Muscle layer of colon (tissue), 2 donors: ENCODE results near the gene RDH8.

Experiments
- H3K27ac ChIP-seq: one replicate; pipeline ENCODE4 v1.7.0; 2013; ENCODE audit warnings: low read depth, mild to moderate bottlenecking, low read length, moderate library complexity
- H3K27me3 ChIP-seq, 2 donors: one replicate each; pipeline ENCODE4 v1.7.0; 2013; ENCODE audit warnings: low read length in 2 of 2, mild to moderate bottlenecking in 2 of 2; ENCODE audit not compliant: insufficient read depth in 2 of 2, control insufficient read depth in 1 of 2
- H3K36me3 ChIP-seq: one replicate; pipeline ENCODE4 v1.7.0; 2013; ENCODE audit warnings: mild to moderate bottlenecking, low read length; ENCODE audit not compliant: insufficient read depth
- H3K4me1 ChIP-seq: one replicate; pipeline ENCODE4 v1.7.0; 2013; ENCODE audit warnings: mild to moderate bottlenecking, low read length; ENCODE audit not compliant: insufficient read depth
- H3K4me3 ChIP-seq, 2 donors: one replicate each; pipeline ENCODE4 v1.7.0; 2013; ENCODE audit warnings: low read length in 2 of 2, low read depth in 1 of 2, mild to moderate bottlenecking in 1 of 2, moderate library complexity in 1 of 2
- H3K9ac ChIP-seq: one replicate; pipeline ENCODE4 v1.7.0; 2013; ENCODE audit warnings: low read length
- H3K9me3 ChIP-seq: one replicate; pipeline ENCODE4 v1.7.0; 2013; ENCODE audit warnings: mild to moderate bottlenecking, low read length
- donor health status: abdominal sarcoma.
- donor health status: Adenocarcinoma of cecum.

RDH8 gene

DNA sequence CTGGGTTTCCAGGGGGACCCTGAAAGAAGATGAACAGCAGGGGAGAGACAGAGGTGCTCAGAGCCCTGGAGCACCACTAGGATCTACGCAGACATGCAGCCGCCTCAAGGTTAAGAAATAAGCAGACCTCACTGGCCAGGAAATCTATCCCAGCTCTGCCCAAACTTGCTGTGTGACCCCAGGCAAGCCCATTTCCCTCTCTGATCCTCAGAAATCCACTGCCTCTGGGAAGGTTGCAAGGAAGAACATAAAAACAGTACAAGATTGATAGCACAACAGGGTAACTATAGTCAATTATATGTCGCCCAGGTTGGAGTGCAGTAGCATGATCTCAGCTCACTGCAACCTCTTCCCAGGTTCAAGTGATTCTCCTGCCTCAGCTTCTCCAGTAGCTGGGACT lies 23.8 kb upstream of the RDH8 start:
- Histone ChIP-seq H3K9ac (no peak overlapping the region), H3K4me1 (peaks cover 8% of the 10 kb centered on the region), H3K36me3 (peaks cover 5% of the 10 kb centered on the region), H3K9me3 (no peaks in the 10 kb centered on the region), H3K27ac (no peak overlapping the region), H3K4me3 (no peak overlapping the region), H3K27me3 (no peaks in the 10 kb centered on the region)

DNA sequence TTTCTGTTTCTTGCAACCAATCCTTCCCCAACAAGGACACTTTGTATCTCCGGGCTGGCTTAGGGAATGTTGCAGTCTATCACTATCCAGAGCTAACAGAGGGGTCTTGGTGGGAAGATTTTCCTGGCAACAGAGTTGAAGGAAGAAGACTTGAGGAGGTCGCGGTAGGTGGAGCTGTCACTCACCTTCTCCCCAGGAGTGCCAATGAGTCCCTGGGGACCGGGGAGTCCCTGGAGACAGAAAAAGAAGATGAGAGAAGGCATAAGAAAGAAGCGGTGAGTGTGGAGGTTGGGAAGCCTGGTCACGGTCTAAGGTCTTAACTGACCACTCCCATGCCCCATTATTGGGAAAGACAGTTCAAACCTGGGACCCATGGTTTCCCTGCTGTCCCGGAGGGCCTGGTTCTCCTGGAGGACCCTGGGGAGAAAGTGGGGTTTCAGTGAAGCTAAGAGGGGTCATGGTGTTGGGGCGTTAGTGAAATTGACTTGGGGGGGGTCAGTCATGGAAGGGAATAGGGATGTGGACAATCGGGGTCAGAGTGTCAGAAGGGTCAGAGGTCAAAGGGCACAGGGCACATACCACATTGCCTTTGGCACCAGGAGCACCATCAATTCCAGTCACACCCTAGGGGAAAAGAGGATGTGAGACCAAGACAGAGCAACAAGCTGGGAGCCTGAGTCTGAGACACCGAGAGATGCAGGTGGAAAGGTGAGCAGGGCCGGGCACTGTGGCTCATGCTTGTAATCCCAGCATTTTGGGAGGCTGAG lies 21.7 kb upstream of the RDH8 start:
- Histone ChIP-seq H3K27ac (no peak overlapping the region), H3K4me3 (no peak overlapping the region), H3K9ac (no peak overlapping the region), H3K36me3 (peaks cover 11% of the 10 kb centered on the region), H3K27me3 (no peaks in the 10 kb centered on the region), H3K4me1 (peaks cover 8% of the 10 kb centered on the region), H3K9me3 (no peaks in the 10 kb centered on the region)

DNA sequence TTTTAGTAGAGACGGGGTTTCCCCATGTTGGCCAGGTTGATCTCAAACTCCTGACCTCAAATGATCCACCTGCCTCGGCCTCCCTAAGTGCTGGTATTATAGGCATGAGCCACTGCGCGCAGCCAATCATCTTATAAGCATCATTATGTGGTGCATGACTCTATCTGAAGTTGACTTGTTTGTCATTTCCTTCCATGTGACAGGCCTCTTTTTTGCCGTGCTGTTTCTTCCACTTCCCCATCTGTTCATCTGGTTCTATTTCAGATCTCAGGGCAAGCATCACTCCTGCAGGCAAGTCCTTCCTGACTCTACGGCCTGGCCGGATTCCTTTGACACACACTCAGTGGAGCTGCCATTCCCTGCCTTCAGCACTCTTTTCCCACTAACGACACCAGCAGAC lies 18.2 kb upstream of the RDH8 start:
- Histone ChIP-seq H3K4me1 (no peaks in the 10 kb centered on the region), H3K4me3 (no peak overlapping the region), H3K9ac (no peak overlapping the region)

DNA sequence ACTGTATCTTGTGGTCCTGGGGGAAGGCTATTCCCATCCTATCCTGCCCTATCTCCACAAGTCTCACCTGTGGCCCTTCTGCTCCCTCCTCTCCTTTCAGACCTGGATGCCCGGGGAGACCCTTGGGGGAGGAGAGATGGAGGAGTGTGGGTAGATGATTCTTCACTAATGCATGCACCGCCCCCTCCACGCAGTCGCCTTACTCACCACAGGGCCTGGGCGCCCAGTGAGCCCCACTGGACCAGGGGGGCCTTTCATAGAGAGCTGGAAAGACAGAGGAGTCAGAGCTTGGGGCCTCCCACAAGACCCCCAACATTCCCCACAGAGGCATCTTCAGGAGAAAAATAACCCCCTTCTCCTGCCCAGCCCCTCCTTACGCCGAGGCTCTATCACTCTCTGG lies 17.3 kb upstream of the RDH8 start:
- Histone ChIP-seq H3K9me3 (no peaks in the 10 kb centered on the region), H3K27me3 (no peaks in the 10 kb centered on the region), H3K9ac (no peak overlapping the region), H3K4me1 (no peaks in the 10 kb centered on the region), H3K4me3 (no peak overlapping the region), H3K27ac (no peak overlapping the region), H3K36me3 (peaks cover 19% of the 10 kb centered on the region)

More for the DNA sequence above, 18.2 kb upstream of the RDH8 start:
- no peaks in the 10 kb centered on the region for H3K9me3 ChIP-seq
- H3K36me3 ChIP-seq, result peaks cover 19% of the 10 kb centered on the region
- H3K27ac ChIP-seq, result no peak overlapping the region
- no peaks in the 10 kb centered on the region for H3K27me3 ChIP-seq

DNA sequence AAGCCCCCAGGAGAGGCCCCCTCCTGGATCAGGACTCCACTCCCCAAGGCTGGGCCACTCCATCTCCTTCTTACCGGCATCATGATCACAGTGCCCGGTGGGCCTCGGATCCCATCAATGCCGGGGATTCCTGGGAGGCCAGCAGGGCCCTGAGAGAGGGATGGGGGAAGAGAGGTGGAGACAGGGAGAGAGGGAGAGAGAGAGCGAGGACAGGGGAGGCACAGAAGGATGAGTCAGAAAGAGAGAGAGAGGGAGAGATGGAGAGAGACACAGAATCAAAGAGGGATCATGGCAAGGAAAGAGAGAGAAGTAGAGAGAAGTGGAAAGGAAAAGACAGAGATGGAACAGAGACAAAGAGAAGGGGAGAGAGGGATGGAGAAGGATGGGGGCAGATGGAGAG lies 16.7 kb upstream of the RDH8 start:
- H3K4me3 ChIP-seq, result no peak overlapping the region
- no peaks in the 10 kb centered on the region for H3K4me1 ChIP-seq
- no peak overlapping the region for H3K9ac ChIP-seq
- H3K27me3 ChIP-seq, result no peaks in the 10 kb centered on the region
- H3K36me3 ChIP-seq, result peaks cover 19% of the 10 kb centered on the region
- no peak overlapping the region for H3K27ac ChIP-seq
- no peaks in the 10 kb centered on the region for H3K9me3 ChIP-seq

DNA sequence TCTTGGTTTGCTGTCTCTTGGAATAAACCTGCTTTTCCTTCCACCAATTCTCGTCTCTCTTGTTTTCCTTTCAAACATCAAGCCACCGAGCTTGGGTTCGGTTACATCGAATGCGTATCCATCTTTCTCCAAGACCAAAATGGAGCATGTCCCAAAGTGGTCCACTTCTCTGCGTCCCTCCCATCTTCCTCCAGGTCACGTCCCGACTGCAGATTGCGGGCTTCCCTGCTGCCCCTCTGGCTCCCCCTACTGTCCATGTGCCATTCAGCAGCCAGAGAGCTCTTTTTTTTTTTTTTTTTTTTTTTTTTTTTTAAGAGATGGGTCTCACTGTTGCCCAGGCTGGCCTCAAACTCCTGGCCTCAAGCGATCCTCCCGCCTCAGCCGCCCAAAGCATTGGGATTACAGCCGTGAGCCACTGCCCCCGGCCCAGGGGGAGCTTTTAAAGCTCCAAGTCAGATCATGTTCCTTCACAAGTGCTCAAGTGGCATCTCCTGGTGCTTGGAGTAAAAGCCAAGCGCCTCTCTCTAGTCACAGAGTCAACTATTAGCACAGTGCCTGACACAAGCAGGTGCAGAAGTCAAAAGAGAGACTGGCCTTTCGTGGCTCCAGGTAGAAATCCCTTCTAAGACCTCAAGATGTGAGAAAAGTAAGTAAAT lies 13.0 kb upstream of the RDH8 start:
- Histone ChIP-seq H3K27me3 (no peaks in the 10 kb centered on the region), H3K4me1 (no peaks in the 10 kb centered on the region)

DNA sequence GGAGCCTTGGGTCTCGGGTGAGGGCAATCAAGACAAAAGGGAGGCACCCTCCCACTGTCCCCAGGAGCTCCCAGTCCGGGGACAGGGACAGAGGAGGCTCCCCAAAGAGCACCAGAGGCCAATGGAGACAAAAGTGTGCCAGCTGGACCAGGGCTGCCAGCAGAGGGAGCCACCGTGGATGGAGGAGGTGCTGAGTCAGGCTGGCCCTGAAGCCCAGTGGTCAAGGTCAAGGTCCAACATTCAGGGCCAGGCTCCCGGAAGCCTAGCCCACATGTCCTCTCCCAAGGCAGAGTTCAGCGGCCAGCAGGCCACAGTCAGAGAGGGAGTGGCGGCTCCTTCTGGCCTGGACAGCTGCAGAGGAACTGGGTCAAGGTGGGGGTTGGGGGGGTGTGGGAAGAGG lies 11.4 kb upstream of the RDH8 start:
- no peak overlapping the region for H3K27ac ChIP-seq
- H3K4me3 ChIP-seq, result no peak overlapping the region
- no peaks in the 10 kb centered on the region for H3K9me3 ChIP-seq
- H3K27me3 ChIP-seq, result peaks cover 0 to 4% of the 10 kb centered on the region in 2 donors
- H3K36me3 ChIP-seq, result peaks cover 11% of the 10 kb centered on the region
- no peaks in the 10 kb centered on the region for H3K4me1 ChIP-seq
- no peak overlapping the region for H3K9ac ChIP-seq

More for the DNA sequence above, 13.0 kb upstream of the RDH8 start:
- Histone ChIP-seq H3K27ac (no peak overlapping the region), H3K9ac (no peak overlapping the region), H3K36me3 (peaks cover 19% of the 10 kb centered on the region), H3K4me3 (no peak overlapping the region), H3K9me3 (no peaks in the 10 kb centered on the region)

DNA sequence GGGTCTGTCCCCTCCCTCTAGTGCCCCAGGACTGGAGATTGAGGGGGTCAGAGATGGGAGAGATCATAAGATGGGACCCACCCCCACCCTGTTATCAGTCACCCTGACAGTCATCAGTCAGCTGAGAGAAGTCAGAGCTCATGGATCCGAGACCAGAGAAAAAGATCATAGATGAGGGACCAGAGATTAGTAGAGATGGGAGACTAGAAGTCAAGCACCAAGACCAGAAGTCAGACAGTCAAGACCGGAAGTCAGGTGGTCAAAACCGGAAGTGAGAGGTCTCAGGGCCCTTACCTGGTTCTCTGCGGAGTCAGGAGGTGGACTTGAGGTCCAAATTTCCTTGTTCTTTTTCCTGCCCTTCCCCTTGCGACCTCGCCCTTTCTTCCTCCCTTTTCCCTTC lies 10.0 kb upstream of the RDH8 start:
- no peaks in the 10 kb centered on the region for H3K4me1 ChIP-seq
- H3K9ac ChIP-seq, result no peak overlapping the region
- no peak overlapping the region for H3K4me3 ChIP-seq
- H3K36me3 ChIP-seq, result peaks cover 2% of the 10 kb centered on the region
- no peak overlapping the region for H3K27ac ChIP-seq
- H3K27me3 ChIP-seq, result peaks cover 0 to 15% of the 10 kb centered on the region in 2 donors
- no peaks in the 10 kb centered on the region for H3K9me3 ChIP-seq

DNA sequence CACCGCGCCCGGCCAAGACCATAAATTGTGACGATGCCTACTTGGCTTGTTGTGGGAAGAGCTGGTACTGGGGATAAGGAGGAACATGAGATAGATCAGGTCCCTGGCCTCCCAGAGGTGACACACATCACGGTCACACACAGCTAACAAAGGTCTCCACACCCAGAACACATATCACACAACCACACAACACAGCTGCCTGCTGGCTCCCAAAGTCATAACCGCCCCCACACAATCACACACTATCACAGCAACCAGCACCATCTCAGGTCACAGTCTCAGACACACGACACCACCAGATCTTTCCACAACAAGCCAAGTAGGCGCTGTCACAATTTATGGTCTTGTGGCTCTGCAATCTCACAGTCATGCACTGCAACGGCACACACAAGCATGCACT lies 8.7 kb upstream of the RDH8 start:
- Histone ChIP-seq H3K4me1 (no peaks in the 10 kb centered on the region), H3K4me3 (no peak overlapping the region), H3K9me3 (no peaks in the 10 kb centered on the region), H3K27ac (no peak overlapping the region), H3K9ac (no peak overlapping the region), H3K27me3 (peaks cover 0 to 26% of the 10 kb centered on the region in 2 donors), H3K36me3 (no peaks in the 10 kb centered on the region)

DNA sequence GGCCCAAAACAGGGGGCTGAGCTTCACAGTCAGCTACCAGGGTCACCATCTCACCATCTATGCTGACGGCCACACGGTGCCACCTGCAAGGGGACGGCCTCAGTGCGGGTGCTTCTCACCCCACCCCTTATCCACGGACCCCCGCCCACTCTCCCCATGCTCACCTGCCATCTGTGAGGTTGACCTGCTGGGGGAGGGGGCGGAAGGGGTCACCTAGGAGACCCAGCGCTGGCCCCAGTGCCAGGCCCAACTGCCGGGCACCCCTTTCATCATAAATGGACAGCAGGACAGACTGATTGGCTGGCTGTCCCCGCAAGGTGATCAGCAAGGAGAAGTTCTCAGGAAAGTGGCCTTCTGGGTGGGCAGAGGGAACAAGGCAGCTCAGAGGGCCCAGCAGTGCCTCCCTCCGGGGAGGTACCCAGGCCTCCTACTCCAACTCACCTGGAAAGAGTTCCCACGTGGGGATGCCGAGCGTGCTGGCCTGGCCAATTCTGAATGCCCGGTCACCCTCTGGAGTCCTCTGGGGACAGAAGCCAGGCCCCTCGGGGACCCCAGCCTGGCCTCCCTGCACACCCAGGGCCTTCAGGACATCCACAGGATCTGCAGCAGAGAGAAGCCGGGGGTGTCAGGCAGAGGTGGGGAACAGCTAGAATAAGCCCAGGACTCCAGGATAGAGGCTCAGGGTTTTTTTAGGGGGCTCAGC lies 7.5 kb upstream of the RDH8 start:
- Histone ChIP-seq H3K27me3 (peaks cover 0 to 36% of the 10 kb centered on the region in 2 donors), H3K4me3 (no peak overlapping the region), H3K4me1 (peaks cover 4% of the 10 kb centered on the region)

DNA sequence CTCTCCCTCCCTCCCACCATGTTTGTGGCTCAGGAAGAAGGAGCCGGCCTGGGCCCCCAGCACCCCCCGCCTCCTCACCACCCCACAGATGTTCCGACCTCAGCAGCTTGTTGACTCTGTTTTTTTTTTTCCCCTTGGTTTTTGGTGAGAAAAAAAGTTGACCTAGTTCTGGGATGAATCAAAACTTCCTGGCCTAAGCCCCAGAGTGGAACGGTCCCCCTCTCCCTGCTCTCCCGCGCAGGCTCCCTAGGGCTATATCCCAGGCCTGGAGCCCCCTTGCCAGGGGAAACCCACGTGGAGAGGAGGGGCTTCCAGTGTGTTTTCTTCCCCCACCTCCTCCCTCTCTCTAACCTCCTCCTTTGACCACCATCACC lies 7.0 kb upstream of the RDH8 start:
- Histone ChIP-seq H3K27me3 (peaks cover 0 to 42% of the 10 kb centered on the region in 2 donors), H3K9ac (no peak overlapping the region), H3K4me3 (no peak overlapping the region), H3K36me3 (no peaks in the 10 kb centered on the region), H3K4me1 (peaks cover 4% of the 10 kb centered on the region), H3K27ac (no peak overlapping the region), H3K9me3 (no peaks in the 10 kb centered on the region)

More for the DNA sequence above, 7.5 kb upstream of the RDH8 start:
- Histone ChIP-seq H3K9me3 (no peaks in the 10 kb centered on the region), H3K36me3 (no peaks in the 10 kb centered on the region), H3K27ac (no peak overlapping the region), H3K9ac (no peak overlapping the region)
